Measurements from ENCODE around the gene ATG2A. TPM values are rescaled to one million over a fixed set of nuclear protein-coding genes. Genes with fewer than 3 reads are reported as not detected.

Gene ATG2A
- total RNA-seq, 1 experiment from 2014 or later, result 28.8 TPM

GRCh38 chr11:64891880-64892279, 25.1 kb downstream of the ATG2A start:
- CTCF ChIA-PET, result no interaction called here

DNA sequence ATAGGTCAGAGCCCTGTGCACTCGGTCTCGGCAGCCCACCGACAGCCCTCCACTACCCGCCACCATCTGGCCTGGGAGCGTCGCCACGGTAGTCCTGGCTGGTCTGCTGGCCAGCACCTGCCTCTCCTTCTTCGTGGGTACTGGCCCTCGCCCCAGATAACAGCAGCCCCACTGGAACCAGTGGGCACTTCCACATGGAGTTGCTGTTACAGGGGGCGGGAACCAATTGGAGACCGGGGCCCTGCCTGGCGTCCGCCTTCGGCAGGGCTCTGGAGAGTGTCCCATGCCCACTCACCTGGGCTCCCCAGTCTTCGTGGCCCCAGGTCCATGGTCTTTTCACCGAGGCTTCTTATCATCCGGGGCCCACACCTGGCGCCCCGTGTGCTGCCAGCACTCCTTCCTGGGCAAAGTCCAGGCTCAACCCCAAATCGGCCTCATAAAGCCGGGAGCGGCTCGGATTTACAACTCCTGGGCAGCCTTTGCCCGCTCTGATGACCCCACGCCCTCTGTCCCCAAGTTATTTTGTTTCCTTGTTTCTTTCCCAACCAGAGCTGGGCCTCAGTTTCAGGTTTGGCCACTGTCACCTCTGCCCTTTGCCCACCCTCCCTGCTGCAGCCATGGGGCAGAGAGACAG, 25.7 kb downstream of the ATG2A start:
- POLR2A ChIA-PET, result no interaction called here
- no TSS peak for BruUV-seq (replicated peaks)
- intact Hi-C loops (cut with micrococcal nuclease; ENCODE audit: unreplicated experiment), result no loop called here

More at GRCh38 chr11:64891880-64892279, 25.1 kb downstream of the ATG2A start:
- in situ Hi-C loops (cut with HindIII; ENCODE audit: low pct_unique_long_range_greater_than_20kb, low sequenced_read_pairs), result no loop called here
- H3K27me3 ChIP-seq (ENCODE audit: control insufficient read depth, insufficient read depth, low read length), result no peaks in the 10 kb centered on the region
- POLR2A ChIA-PET, result interaction anchor here (0.6 kb wide), 1 partner anchor 17 kb away, joined by 7 read pairs; no protein-coding TSS in a partner anchor
- H3K27ac ChIP-seq (ENCODE audit: low read length), result no peak overlapping the region
- ATAC-seq, result no peak
- H3K9me3 ChIP-seq (ENCODE audit: control insufficient read depth, insufficient read depth, low read depth, low read length), result no peaks in the 10 kb centered on the region
- no peak for DNase-seq (ENCODE audit: low read depth, low spot score)
- intact Hi-C loops (cut with micrococcal nuclease; ENCODE audit: unreplicated experiment), result no loop called here
- BruUV-seq (replicated peaks), result no TSS peak
- no peaks in the 10 kb centered on the region for H3K36me3 ChIP-seq (ENCODE audit: control insufficient read depth, insufficient read depth, low read length)
- TF ChIP-seq SIN3A (IDR thresholded peaks at IDR 0.05; ENCODE audit: borderline replicate concordance, insufficient read depth, low read depth, low read length) (no peak), POLR2AphosphoS5 (IDR thresholded peaks at IDR 0.05; ENCODE audit: low read depth, low read length) (no peak), TCF7L2 (IDR thresholded peaks at IDR 0.05; ENCODE audit: low read depth, low read length) (no peak)
- TF ChIP-seq, protein P1, sequence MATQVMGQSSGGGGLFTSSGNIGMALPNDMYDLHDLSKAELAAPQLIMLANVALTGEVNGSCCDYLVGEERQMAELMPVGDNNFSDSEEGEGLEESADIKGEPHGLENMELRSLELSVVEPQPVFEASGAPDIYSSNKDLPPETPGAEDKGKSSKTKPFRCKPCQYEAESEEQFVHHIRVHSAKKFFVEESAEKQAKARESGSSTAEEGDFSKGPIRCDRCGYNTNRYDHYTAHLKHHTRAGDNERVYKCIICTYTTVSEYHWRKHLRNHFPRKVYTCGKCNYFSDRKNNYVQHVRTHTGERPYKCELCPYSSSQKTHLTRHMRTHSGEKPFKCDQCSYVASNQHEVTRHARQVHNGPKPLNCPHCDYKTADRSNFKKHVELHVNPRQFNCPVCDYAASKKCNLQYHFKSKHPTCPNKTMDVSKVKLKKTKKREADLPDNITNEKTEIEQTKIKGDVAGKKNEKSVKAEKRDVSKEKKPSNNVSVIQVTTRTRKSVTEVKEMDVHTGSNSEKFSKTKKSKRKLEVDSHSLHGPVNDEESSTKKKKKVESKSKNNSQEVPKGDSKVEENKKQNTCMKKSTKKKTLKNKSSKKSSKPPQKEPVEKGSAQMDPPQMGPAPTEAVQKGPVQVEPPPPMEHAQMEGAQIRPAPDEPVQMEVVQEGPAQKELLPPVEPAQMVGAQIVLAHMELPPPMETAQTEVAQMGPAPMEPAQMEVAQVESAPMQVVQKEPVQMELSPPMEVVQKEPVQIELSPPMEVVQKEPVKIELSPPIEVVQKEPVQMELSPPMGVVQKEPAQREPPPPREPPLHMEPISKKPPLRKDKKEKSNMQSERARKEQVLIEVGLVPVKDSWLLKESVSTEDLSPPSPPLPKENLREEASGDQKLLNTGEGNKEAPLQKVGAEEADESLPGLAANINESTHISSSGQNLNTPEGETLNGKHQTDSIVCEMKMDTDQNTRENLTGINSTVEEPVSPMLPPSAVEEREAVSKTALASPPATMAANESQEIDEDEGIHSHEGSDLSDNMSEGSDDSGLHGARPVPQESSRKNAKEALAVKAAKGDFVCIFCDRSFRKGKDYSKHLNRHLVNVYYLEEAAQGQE (IDR thresholded peaks at IDR 0.05; ENCODE audit: insufficient read depth in 1 of 2, low read depth in 2 of 2, low read length in 1 of 2), result no peak
- TF ChIP-seq, protein P2, sequence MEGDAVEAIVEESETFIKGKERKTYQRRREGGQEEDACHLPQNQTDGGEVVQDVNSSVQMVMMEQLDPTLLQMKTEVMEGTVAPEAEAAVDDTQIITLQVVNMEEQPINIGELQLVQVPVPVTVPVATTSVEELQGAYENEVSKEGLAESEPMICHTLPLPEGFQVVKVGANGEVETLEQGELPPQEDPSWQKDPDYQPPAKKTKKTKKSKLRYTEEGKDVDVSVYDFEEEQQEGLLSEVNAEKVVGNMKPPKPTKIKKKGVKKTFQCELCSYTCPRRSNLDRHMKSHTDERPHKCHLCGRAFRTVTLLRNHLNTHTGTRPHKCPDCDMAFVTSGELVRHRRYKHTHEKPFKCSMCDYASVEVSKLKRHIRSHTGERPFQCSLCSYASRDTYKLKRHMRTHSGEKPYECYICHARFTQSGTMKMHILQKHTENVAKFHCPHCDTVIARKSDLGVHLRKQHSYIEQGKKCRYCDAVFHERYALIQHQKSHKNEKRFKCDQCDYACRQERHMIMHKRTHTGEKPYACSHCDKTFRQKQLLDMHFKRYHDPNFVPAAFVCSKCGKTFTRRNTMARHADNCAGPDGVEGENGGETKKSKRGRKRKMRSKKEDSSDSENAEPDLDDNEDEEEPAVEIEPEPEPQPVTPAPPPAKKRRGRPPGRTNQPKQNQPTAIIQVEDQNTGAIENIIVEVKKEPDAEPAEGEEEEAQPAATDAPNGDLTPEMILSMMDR (IDR thresholded peaks at IDR 0.05), result no peak
- H3K4me1 ChIP-seq (ENCODE audit: control insufficient read depth, insufficient read depth, low read length), result peaks cover 31% of the 10 kb centered on the region
- no peak overlapping the region for H3K4me3 ChIP-seq (ENCODE audit: low read depth in 2 of 2, low read length in 2 of 2)

More for the DNA sequence above, 25.7 kb downstream of the ATG2A start:
- CTCF ChIA-PET, result no interaction called here
- TF ChIP-seq, protein P1 (IDR thresholded peaks at IDR 0.05; ENCODE audit: insufficient read depth in 1 of 2, low read depth in 2 of 2, low read length in 1 of 2), result no peak
- TF ChIP-seq, protein P2 (IDR thresholded peaks at IDR 0.05), result no peak
- no peak for TF ChIP-seq SIN3A (IDR thresholded peaks at IDR 0.05; ENCODE audit: borderline replicate concordance, insufficient read depth, low read depth, low read length)
- no peak for TF ChIP-seq POLR2AphosphoS5 (IDR thresholded peaks at IDR 0.05; ENCODE audit: low read depth, low read length)
- TF ChIP-seq TCF7L2 (IDR thresholded peaks at IDR 0.05; ENCODE audit: low read depth, low read length), result no peak
- DNase-seq (ENCODE audit: low read depth, low spot score) (no peak), ATAC-seq (no peak)
- Histone ChIP-seq H3K4me3 (ENCODE audit: low read depth in 2 of 2, low read length in 2 of 2) (no peak overlapping the region), H3K27ac (ENCODE audit: low read length) (no peak overlapping the region), H3K27me3 (ENCODE audit: control insufficient read depth, insufficient read depth, low read length) (no peaks in the 10 kb centered on the region), H3K9me3 (ENCODE audit: control insufficient read depth, insufficient read depth, low read depth, low read length) (no peaks in the 10 kb centered on the region), H3K4me1 (ENCODE audit: control insufficient read depth, insufficient read depth, low read length) (peaks cover 31% of the 10 kb centered on the region), H3K36me3 (ENCODE audit: control insufficient read depth, insufficient read depth, low read length) (no peaks in the 10 kb centered on the region)
- in situ Hi-C loops (cut with HindIII; ENCODE audit: low pct_unique_long_range_greater_than_20kb, low sequenced_read_pairs), result no loop called here

Measured in Panc1 (cell line).